Spleen (tissue), 7 donors: ENCODE measurements around the gene ERC2.

ENCODE experiments used
- POLR2A ChIP-seq, 3 donors: fragments of 450-650 bp; IDR thresholded peaks; one replicate each; pipeline ENCODE4 v1.5.1; 2017; ENCODE audit warnings: antibody characterized with exemption in 3 of 3, mild to moderate bottlenecking in 1 of 3
- POLR2AphosphoS5 ChIP-seq, 3 donors: sonication (generic); formaldehyde crosslinking; IDR thresholded peaks; one replicate each; pipeline ENCODE4 v1.5.1; 2017; ENCODE audit warnings: antibody characterized with exemption in 3 of 3
- TF ChIP-seq, protein P1 (sequence below), 11 experiments: fragments of 200-600 bp in 7 of 11; fragments of 450-650 bp in 4 of 11; sonication (generic) in 4 of 11; IDR thresholded peaks in 8 of 11; conservative IDR thresholded peaks in 3 of 11; 1 replicate in 7 of 11; 2 replicates in 4 of 11; pipeline versions ENCODE4 v1.4.0 to v1.8.0; 2016 to 2021; ENCODE audit warnings: antibody characterized with exemption in 11 of 11, inconsistent platforms in 4 of 11, mild to moderate bottlenecking in 1 of 11
- donor health status: DM: no; HTN: no; CAD: no; lungs with moderate emphysema.
- donor health status: DM: no; HTN: no; CAD: no.
- donor health status: DM: no; HTN: no; CAD: no.

DNA sequence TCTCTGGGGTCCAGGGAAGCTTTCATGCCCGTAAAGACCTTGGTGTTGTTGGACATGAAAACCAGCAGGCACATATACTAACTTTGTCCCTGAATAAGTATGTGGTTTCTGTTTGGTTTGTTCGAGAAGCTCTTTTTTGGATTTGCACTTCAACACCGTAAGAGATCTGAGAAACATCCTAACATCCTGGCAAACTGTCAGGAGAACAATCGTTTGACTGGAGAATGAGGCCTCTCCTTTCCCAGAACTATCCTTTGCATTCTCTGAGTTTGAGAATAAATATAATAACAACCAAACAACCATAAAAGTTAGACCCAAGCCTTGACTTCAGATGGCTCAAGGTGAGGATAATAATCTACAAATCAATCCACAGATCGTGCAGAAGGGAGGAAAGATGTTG is 750.8 kb downstream of the ERC2 start:
- TF ChIP-seq, protein P1, sequence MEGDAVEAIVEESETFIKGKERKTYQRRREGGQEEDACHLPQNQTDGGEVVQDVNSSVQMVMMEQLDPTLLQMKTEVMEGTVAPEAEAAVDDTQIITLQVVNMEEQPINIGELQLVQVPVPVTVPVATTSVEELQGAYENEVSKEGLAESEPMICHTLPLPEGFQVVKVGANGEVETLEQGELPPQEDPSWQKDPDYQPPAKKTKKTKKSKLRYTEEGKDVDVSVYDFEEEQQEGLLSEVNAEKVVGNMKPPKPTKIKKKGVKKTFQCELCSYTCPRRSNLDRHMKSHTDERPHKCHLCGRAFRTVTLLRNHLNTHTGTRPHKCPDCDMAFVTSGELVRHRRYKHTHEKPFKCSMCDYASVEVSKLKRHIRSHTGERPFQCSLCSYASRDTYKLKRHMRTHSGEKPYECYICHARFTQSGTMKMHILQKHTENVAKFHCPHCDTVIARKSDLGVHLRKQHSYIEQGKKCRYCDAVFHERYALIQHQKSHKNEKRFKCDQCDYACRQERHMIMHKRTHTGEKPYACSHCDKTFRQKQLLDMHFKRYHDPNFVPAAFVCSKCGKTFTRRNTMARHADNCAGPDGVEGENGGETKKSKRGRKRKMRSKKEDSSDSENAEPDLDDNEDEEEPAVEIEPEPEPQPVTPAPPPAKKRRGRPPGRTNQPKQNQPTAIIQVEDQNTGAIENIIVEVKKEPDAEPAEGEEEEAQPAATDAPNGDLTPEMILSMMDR (IDR thresholded peaks at IDR 0.05 in 8 of 11, conservative IDR thresholded peaks at IDR 0.05 in 3 of 11), result no peak
- TF ChIP-seq POLR2A (IDR thresholded peaks at IDR 0.05) (no peak), POLR2AphosphoS5 (IDR thresholded peaks at IDR 0.05) (no peak)
